Heart left ventricle (tissue), 13 donors: ENCODE data around the gene KIT.

ENCODE experiments used
- CTCF ChIP-seq, 12 donors: fragments of 200-600 bp; sonication (generic) in 4 of 12; IDR thresholded peaks; one replicate each; pipeline versions ENCODE4 v1.5.0 to v1.8.0; 2018 to 2022; ENCODE audit warnings: antibody characterized with exemption in 12 of 12, mild to moderate bottlenecking in 5 of 12
- POLR2A ChIP-seq, 2 donors: fragments of 450-650 bp; IDR thresholded peaks; one replicate each; pipeline ENCODE4 v1.6.1; 2017; ENCODE audit warnings: antibody characterized with exemption in 2 of 2, mild to moderate bottlenecking in 2 of 2, moderate library complexity in 2 of 2
- donor health status: ischemic (EF 13 %, LVEDD 7.1; RV severe dilation, severe dysfunction).
- donor health status: DM: no; HTN: yes; CAD: no.
- donor health status: DM: no; HTN: no; CAD: no.
- donor health status: ischemic (EF 25% LVEDD 6.9; RV normal size, moderate dysfunction).
- donor health status: ischemic (EF 25% LVEDD 5.7; RV mildly dilated, moderate dysfunction).
- donor health status: ischemic (EF 35%, LVEDD 5.7; RV mildly dilated, moderate dysfunction).
- donor health status: nonischemic (EF 11% LVEDD 7.7; RV severe dilation, severe dysfunction).
- donor health status: DM: yes; HTN: yes; CAD: no.
- donor health status: PGD.
- donor health status: ischemic (EF 29% LVEDD 5.4; RV normal size, mild dysfunction).
- donor health status: nonischemic (EF 23%, LVEDD 6.1; RV moderate dilation, normal function).

GRCh38 chr4:54714631-54715030, 56.9 kb downstream of the KIT start:
- TF ChIP-seq CTCF (IDR thresholded peaks at IDR 0.05) (no peak), POLR2A (IDR thresholded peaks at IDR 0.05) (no peak)
